Medulla oblongata (tissue), 1 donor: ENCODE data around the gene CEP135.
"Not testable (repeated sequence)": the region's sequence is repeated elsewhere in the genome, so short reads cannot be mapped to it uniquely, and the experiment has no call there.

Source experiments
- DNase-seq: peaks from one replicate; pipeline ENCODE4 v3.0.0-alpha.2; 2015; ENCODE audit errors: extremely low spot score

The CEP135 gene, protein sequence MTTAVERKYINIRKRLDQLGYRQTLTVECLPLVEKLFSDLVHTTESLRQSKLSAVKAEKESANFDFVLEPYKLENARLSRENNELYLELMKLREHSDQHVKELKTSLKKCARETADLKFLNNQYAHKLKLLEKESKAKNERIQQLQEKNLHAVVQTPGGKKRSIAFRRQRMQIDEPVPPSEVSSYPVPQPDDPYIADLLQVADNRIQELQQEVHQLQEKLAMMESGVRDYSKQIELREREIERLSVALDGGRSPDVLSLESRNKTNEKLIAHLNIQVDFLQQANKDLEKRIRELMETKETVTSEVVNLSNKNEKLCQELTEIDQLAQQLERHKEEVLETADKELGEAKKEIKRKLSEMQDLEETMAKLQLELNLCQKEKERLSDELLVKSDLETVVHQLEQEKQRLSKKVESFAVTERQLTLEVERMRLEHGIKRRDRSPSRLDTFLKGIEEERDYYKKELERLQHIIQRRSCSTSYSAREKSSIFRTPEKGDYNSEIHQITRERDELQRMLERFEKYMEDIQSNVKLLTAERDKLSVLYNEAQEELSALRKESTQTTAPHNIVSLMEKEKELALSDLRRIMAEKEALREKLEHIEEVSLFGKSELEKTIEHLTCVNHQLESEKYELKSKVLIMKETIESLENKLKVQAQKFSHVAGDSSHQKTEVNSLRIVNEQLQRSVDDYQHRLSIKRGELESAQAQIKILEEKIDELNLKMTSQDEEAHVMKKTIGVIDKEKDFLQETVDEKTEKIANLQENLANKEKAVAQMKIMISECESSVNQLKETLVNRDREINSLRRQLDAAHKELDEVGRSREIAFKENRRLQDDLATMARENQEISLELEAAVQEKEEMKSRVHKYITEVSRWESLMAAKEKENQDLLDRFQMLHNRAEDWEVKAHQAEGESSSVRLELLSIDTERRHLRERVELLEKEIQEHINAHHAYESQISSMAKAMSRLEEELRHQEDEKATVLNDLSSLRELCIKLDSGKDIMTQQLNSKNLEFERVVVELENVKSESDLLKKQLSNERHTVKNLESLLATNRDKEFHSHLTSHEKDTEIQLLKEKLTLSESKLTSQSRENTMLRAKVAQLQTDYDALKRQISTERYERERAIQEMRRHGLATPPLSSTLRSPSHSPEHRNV

GRCh38 chr4:55948726-55949481, at the start of gene CEP135:
TSS of gene CEP135 (plus strand) at chr4:55948945. CDS start at chr4:55952131, 3,186 bp downstream.
- peak; percentile 95 for DNase-seq

DNA sequence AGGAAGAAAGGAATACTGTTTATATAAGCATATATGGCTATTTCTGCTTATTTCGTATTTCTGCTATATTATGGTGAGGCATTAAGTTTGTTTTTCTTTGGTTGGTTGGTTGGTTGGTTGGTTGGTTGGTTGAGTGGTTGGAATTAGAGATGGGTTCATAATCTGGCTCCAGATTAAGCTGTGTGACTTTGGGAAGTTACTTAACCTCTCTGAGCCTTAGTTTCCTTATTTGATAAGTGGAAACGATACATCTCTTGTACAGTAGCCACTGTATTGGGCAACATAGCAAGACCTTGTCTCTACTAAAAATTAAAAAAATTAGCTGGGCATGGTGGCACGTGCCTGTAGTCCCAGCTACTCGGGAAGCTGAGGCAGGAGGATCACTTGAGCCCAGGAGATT, 46.1 kb upstream of the CEP135 start:
- DNase-seq: no peak

- DNase-seq: no peak
Measured at GRCh38 chr4:55903577-55903976, 45.2 kb upstream of the CEP135 start.

DNA sequence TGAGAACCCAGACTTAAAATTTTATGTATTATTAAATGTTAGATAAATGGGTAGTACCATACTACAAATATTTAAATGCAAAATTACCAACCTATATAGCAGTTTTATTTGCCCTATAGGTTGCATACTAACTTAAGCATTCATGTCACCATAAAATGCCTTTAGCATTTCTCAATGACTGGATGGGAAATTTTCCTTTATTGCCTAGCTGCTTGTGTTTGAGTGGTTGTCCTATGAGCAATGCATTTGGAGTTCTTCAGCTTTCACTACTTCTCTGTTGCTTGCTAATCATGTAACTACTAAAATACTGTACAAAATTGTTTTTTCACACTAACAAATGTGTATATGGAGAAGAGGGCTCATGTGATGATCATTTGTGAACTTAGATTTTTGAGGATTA, 44.2 kb upstream of the CEP135 start:
- DNase-seq: no peak

DNA sequence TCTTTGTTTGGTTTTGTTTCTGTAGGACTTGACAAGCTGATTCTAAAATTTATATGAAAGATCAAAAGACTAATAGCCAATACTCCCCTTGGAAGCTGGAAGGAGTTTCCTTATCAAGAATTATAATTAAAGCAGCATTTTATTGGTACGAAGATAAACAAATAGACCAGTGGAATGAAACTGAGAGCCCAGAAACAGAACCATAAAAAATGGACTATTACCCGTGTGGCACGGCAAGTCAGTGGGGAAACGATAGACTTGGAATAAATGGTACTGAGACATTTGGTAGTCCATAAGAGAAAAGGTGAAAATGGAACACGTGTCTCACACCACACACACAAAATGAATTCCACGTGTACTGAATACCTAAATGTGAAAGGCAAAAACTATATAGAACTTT, 42.4 kb upstream of the CEP135 start:
- DNase-seq: no peak

- DNase-seq: no peak
Measured at GRCh38 chr4:55906989-55907388, 41.8 kb upstream of the CEP135 start.

GRCh38 chr4:55907469-55907868, 41.3 kb upstream of the CEP135 start:
- DNase-seq: no peak

DNA sequence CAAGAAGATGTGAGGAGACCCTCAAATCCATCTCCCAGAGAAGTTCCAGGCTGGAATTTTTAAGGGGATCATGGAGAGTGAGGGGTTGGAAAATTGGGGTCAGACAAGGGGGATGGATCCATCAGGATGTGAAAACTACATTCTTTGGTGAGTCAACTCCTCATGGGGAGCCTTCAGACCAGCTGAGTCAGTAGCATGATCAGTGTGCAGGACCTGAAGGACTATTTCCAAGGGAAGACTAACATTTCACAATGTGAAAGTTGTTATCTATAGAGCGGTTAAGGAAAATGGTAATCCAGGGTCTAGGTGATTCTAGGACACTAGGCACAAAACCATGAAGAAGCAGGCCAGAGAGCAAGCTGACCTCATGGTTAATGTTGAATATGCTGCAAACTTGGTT, 38.6 kb upstream of the CEP135 start:
- DNase-seq: no peak

DNA sequence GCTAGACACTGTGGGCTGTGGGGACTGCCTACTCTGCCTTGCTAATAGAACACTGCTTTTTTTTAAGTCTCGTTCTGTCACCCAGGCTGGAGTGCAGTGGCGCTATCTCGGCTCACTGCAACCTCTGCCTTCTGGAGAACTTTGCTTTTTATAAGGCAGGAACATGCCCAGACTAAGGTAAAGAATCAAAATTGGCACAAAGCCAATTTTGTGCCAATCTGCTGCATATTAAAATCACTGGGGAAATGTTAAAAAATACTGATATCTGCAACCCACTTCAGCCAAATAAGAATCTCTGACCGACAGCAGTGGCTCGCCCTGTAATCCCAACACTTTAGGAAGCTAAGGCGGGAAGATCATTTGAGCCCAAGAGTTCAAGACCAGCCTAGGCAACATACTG, 36.5 kb upstream of the CEP135 start:
- DNase-seq: no peak

DNA sequence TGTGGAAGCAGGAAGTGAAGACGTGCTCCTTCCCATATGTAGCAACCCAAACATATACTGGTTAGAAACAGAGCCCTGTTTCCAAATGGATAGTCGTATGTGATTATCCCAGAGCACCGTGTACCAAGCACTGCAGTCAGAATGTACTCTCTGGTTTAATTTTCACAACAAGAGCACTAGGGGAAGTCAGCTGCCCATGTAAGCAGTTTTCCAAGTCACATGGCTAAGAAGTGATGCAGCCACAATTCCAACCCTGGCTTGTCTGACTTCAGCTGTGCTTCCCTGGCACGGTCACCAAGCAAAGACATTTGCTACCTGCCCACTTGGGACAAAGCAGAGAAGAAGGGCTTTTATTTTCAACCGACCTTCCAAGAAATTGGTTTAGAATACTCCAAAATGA, 28.2 kb upstream of the CEP135 start:
- DNase-seq: peak; percentile 7

- no peak for DNase-seq
Measured at GRCh38 chr4:55921093-55921492, 27.7 kb upstream of the CEP135 start.

DNA sequence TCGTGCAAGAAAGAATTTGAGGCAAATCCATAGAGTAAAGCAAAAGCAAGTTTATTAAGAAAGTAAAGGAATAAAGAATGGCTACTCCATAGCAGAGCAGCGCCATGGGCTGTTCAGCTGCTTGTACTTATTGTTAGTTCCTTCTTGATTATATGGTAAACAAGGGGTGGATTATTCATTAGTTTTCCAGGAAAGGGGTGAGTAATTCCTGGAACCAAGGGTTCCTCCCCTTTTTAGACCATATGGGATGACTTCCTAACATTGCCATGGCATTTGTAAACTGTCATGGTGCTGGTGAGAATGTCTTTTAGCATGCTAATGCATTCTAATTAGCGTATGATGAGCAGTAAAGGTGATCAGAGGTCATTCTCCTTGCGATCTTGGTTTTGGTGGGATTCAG, 23.5 kb upstream of the CEP135 start:
- DNase-seq: no peak

GRCh38 chr4:55926610-55927009, 22.1 kb upstream of the CEP135 start:
- DNase-seq: no peak

GRCh38 chr4:55927803-55928437, 20.8 kb upstream of the CEP135 start:
- no peak for DNase-seq

DNA sequence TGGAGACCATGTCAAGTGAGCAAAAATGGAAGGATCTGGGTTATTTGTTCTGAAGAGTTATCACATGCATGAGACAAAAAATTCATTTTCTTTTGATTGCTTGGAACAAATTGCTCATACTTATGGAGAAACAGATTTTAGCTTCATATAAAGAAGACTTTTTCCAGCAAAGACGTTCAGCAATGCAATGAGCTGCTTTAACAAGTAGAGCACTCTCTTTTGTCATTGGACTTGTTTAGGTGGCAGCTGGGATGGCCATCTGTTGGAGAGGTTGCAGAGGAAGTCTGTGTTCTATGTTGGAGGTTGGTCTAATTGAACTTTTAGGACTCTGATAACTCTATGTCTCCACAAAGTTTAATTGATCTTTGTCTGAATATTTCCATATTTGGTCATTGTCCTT, 19.9 kb upstream of the CEP135 start:
- no peak for DNase-seq

GRCh38 chr4:55931043-55931442, 17.7 kb upstream of the CEP135 start:
- no peak for DNase-seq

DNA sequence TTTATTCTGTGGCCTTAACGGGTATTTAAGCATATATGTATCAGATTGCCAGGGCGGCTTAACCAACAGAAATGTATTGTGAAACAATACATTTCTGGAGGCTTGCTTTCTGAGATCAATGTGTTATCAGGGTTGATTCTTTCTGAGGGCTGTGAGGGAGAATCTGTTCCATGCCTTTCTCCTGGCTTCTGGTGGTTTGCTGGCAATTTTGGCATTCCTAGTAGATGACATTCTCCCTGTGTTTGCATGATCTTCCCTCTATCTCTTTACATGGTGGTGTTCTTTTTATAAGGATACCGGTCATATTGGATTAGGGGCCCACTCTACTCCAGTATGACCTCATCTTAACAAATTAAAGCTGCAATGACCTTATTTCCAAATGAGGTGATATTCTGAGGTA, 16.9 kb upstream of the CEP135 start:
- DNase-seq: no peak

- no peak for DNase-seq
Measured at GRCh38 chr4:55932511-55932910, 16.2 kb upstream of the CEP135 start.

GRCh38 chr4:55933611-55934010, 15.1 kb upstream of the CEP135 start:
- DNase-seq: no peak

DNA sequence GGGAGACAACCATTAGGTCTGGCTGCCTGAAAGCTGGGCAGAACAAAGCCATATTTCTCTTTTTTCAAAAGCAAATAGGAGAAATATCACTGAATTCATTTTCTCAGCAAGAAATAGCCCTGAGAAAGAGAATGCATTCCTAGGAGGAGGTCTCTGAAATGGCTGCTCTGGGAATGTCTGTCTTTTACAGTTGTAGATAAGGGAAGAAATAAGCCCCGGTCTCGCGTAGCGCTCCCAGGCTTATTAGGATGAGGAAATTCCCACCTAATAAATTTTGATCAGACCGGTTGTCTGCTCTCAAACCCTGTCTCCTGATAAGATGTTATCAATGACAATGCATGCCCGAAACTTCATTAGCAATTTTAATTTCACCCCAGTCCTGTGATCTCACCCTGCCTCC, 12.8 kb upstream of the CEP135 start:
- DNase-seq: not testable (repeated sequence)

GRCh38 chr4:55938481-55938880, 10.3 kb upstream of the CEP135 start:
- no peak for DNase-seq
